Measurements from ENCODE around the gene IVD.

IVD gene

GRCh38 chr15:40405501-40406381 lies at the start of gene IVD:
Gene IVD (plus strand): TSS chr15:40405795. CDS start chr15:40405828, 33 bp downstream.
- H3K9me3 Mint-ChIP-seq: no peaks in the 10 kb centered on the region
- peak within 1 kb of the TSS; percentile 88 for H3K4me3 Mint-ChIP-seq
- H3K27ac Mint-ChIP-seq: peak within 1 kb of the TSS; percentile 75
- CTCF ChIA-PET: interaction anchor here (1.2 to 2.4 kb wide), 3 partner anchors 15 to 45 kb away, joined by 3 to 8 read pairs (median 5); no protein-coding TSS in a partner anchor
- DNase-seq: peak; percentile 91
- no peaks in the 10 kb centered on the region for H3K27me3 Mint-ChIP-seq
- peaks cover 20% of the 10 kb centered on the region for H3K36me3 Mint-ChIP-seq
- H3K4me1 Mint-ChIP-seq: peaks cover 52% of the 10 kb centered on the region

- Mint-ChIP-seq H3K4me3 (no peak overlapping the region), H3K4me1 (peaks cover 10% of the 10 kb centered on the region), H3K27me3 (peaks cover 57% of the 10 kb centered on the region), H3K27ac (no peak overlapping the region), H3K36me3 (no peaks in the 10 kb centered on the region), H3K9me3 (no peaks in the 10 kb centered on the region)
- no peak for DNase-seq
- CTCF ChIA-PET: interaction anchor here (1.2 to 5.1 kb wide), 7 partner anchors 11 to 151 kb away, joined by 3 to 33 read pairs (median 5); partner anchors contain the start of gene INAFM2
These were observed 49.5 kb upstream of the IVD start for GRCh38 chr15:40355976-40356585.

GRCh38 chr15:40357246-40357645 lies 48.3 kb upstream of the IVD start:
- no peak overlapping the region for H3K27ac Mint-ChIP-seq
- H3K4me1 Mint-ChIP-seq: peaks cover 10% of the 10 kb centered on the region
- H3K9me3 Mint-ChIP-seq: no peaks in the 10 kb centered on the region
- no peak for DNase-seq
- H3K4me3 Mint-ChIP-seq: peak overlapping the region; percentile 75
- CTCF ChIA-PET: interaction anchor here (0.7 to 5.1 kb wide), 11 partner anchors 10 to 86 kb away, joined by 3 to 33 read pairs (median 4); partner anchors contain the start of gene INAFM2
- H3K27me3 Mint-ChIP-seq: peaks cover 67% of the 10 kb centered on the region
- H3K36me3 Mint-ChIP-seq: no peaks in the 10 kb centered on the region

GRCh38 chr15:40357723-40358470 lies 47.7 kb upstream of the IVD start, which contains the start of gene DISP2:
Gene DISP2 (plus strand): TSS chr15:40358219. CDS start chr15:40358322, 103 bp downstream.
- H3K27me3 Mint-ChIP-seq: peaks cover 61% of the 10 kb centered on the region
- peaks cover 10% of the 10 kb centered on the region for H3K4me1 Mint-ChIP-seq
- no peak within 1 kb of the TSS for H3K27ac Mint-ChIP-seq
- CTCF ChIA-PET: interaction anchor here (0.7 to 5.1 kb wide), 10 partner anchors 10 to 86 kb away, joined by 3 to 33 read pairs (median 4); partner anchors contain the start of gene INAFM2
- H3K4me3 Mint-ChIP-seq: peak within 1 kb of the TSS; percentile 75
- no peaks in the 10 kb centered on the region for H3K9me3 Mint-ChIP-seq
- DNase-seq: peak; percentile 91
- no peaks in the 10 kb centered on the region for H3K36me3 Mint-ChIP-seq

- peak; percentile 56 for DNase-seq
- CTCF ChIA-PET: interaction anchor here (1.1 to 1.3 kb wide), 2 partner anchors 12 to 21 kb away, joined by 4 read pairs; no protein-coding TSS in a partner anchor
- Mint-ChIP-seq H3K9me3 (no peaks in the 10 kb centered on the region), H3K27me3 (peaks cover 56% of the 10 kb centered on the region), H3K36me3 (no peaks in the 10 kb centered on the region), H3K4me3 (peak overlapping the region; percentile 71), H3K27ac (no peak overlapping the region), H3K4me1 (peaks cover 10% of the 10 kb centered on the region)
These were observed 46.9 kb upstream of the IVD start for GRCh38 chr15:40358471-40359353.

- CTCF ChIA-PET: no interaction called here
- Mint-ChIP-seq H3K36me3 (no peaks in the 10 kb centered on the region), H3K4me3 (no peak overlapping the region), H3K4me1 (peaks cover 10% of the 10 kb centered on the region), H3K9me3 (no peaks in the 10 kb centered on the region), H3K27me3 (peaks cover 44% of the 10 kb centered on the region), H3K27ac (no peak overlapping the region)
- DNase-seq: no peak
These were observed 45.6 kb upstream of the IVD start for GRCh38 chr15:40360015-40360414.

GRCh38 chr15:40361640-40362039 lies 44.0 kb upstream of the IVD start:
- no peak overlapping the region for H3K27ac Mint-ChIP-seq
- CTCF ChIA-PET: no interaction called here
- no peaks in the 10 kb centered on the region for H3K36me3 Mint-ChIP-seq
- no peak for DNase-seq
- peaks cover 16% of the 10 kb centered on the region for H3K4me1 Mint-ChIP-seq
- H3K4me3 Mint-ChIP-seq: no peak overlapping the region
- no peaks in the 10 kb centered on the region for H3K9me3 Mint-ChIP-seq
- H3K27me3 Mint-ChIP-seq: peaks cover 41% of the 10 kb centered on the region

GRCh38 chr15:40363611-40364010 lies 42.0 kb upstream of the IVD start:
- H3K27me3 Mint-ChIP-seq: peaks cover 44% of the 10 kb centered on the region
- H3K4me1 Mint-ChIP-seq: peaks cover 22% of the 10 kb centered on the region
- no peaks in the 10 kb centered on the region for H3K36me3 Mint-ChIP-seq
- H3K27ac Mint-ChIP-seq: no peak overlapping the region
- H3K9me3 Mint-ChIP-seq: no peaks in the 10 kb centered on the region
- DNase-seq: no peak
- CTCF ChIA-PET: interaction anchor here (1.1 to 4.0 kb wide), 2 partner anchors 19 to 40 kb away, joined by 3 to 21 read pairs; partner anchors contain the start of gene INAFM2
- no peak overlapping the region for H3K4me3 Mint-ChIP-seq

GRCh38 chr15:40364251-40364650 lies 41.3 kb upstream of the IVD start:
- Mint-ChIP-seq H3K27ac (no peak overlapping the region), H3K4me1 (peaks cover 20% of the 10 kb centered on the region), H3K36me3 (no peaks in the 10 kb centered on the region), H3K27me3 (peaks cover 44% of the 10 kb centered on the region), H3K9me3 (no peaks in the 10 kb centered on the region), H3K4me3 (no peak overlapping the region)
- DNase-seq: no peak
- CTCF ChIA-PET: interaction anchor here (4.0 kb wide), 1 partner anchor 20 kb away, joined by 21 read pairs; no protein-coding TSS in a partner anchor

GRCh38 chr15:40365016-40365415 lies 40.6 kb upstream of the IVD start:
- DNase-seq: no peak
- Mint-ChIP-seq H3K27me3 (peaks cover 45% of the 10 kb centered on the region), H3K27ac (no peak overlapping the region), H3K4me3 (no peak overlapping the region), H3K36me3 (no peaks in the 10 kb centered on the region), H3K9me3 (no peaks in the 10 kb centered on the region), H3K4me1 (peaks cover 22% of the 10 kb centered on the region)
- CTCF ChIA-PET: interaction anchor here (0.9 to 4.0 kb wide), 3 partner anchors 21 to 57 kb away, joined by 3 to 21 read pairs (median 3); no protein-coding TSS in a partner anchor

GRCh38 chr15:40365624-40366456 lies 39.8 kb upstream of the IVD start:
- H3K27me3 Mint-ChIP-seq: peaks cover 51% of the 10 kb centered on the region
- no peaks in the 10 kb centered on the region for H3K36me3 Mint-ChIP-seq
- H3K27ac Mint-ChIP-seq: no peak overlapping the region
- H3K9me3 Mint-ChIP-seq: no peaks in the 10 kb centered on the region
- no peak for DNase-seq
- H3K4me3 Mint-ChIP-seq: no peak overlapping the region
- CTCF ChIA-PET: interaction anchor here (0.7 to 4.0 kb wide), 6 partner anchors 9 to 372 kb away, joined by 3 to 21 read pairs (median 4); partner anchors contain the start of genes DISP2 and KNSTRN
- peaks cover 22% of the 10 kb centered on the region for H3K4me1 Mint-ChIP-seq

All from activated naive CD4-positive, alpha-beta T cell treated with anti-CD3 and anti-CD28 coated beads, Interleukin-2, amount 10 ng/mL, durations not matched to agents 7 days and 5 days (primary cell).